Smooth muscle cell (in vitro differentiated cells): ENCODE measurements around the gene TMEM109. TPM values are rescaled to one million over a fixed set of nuclear protein-coding genes. Genes with fewer than 3 reads are reported as not detected.

Source experiments
- DNase-seq: peaks from one replicate; lab custom pipeline; 2025; ENCODE audit not compliant: unreplicated experiment; lab: John Stamatoyannopoulos, UW
- H2AFZ ChIP-seq: fragments of 200-600 bp; sonication (generic); 2 replicates; pipeline ENCODE4 v1.6.0; 2016; ENCODE audit warnings: antibody characterized with exemption, low read depth, mild to moderate bottlenecking
- H3F3A ChIP-seq: fragments of 200-600 bp; sonication (generic); 2 replicates; pipeline ENCODE4 v1.6.0; 2017; ENCODE audit warnings: antibody characterized with exemption, low read depth
- H3K27ac ChIP-seq: fragments of 200-600 bp; sonication (generic); 2 replicates; pipeline ENCODE4 v1.5.1; 2016; ENCODE audit warnings: low read depth, mild to moderate bottlenecking
- H3K27me3 ChIP-seq: fragments of 200-600 bp; sonication (generic); 2 replicates; pipeline ENCODE4 v1.6.1; 2016; ENCODE audit warnings: low read depth, mild to moderate bottlenecking
- H3K36me3 ChIP-seq: fragments of 200-600 bp; sonication (generic); 2 replicates; pipeline ENCODE4 v1.5.1; 2016; ENCODE audit warnings: low read depth
- H3K4me1 ChIP-seq: fragments of 200-600 bp; sonication (generic); 2 replicates; pipeline ENCODE4 v1.5.1; 2016; ENCODE audit warnings: low read depth
- H3K4me2 ChIP-seq: fragments of 200-600 bp; sonication (generic); 2 replicates; pipeline ENCODE4 v1.6.0; 2016; ENCODE audit warnings: mild to moderate bottlenecking
- H3K4me3 ChIP-seq: fragments of 200-600 bp; sonication (generic); 2 replicates; pipeline ENCODE4 v1.5.1; 2016; ENCODE audit warnings: mild to moderate bottlenecking
- H3K79me2 ChIP-seq: fragments of 200-600 bp; sonication (generic); 2 replicates; pipeline ENCODE4 v1.6.0; 2016; ENCODE audit warnings: low read depth, mild to moderate bottlenecking
- H3K9ac ChIP-seq: fragments of 200-600 bp; sonication (generic); 2 replicates; pipeline ENCODE4 v1.6.0; 2016; ENCODE audit warnings: low read depth
- H3K9me3 ChIP-seq: fragments of 200-600 bp; sonication (generic); replicated peaks from 2 replicates; pipeline ENCODE4 v1.5.1; 2016; ENCODE audit warnings: low read depth
- H4K20me1 ChIP-seq: fragments of 200-600 bp; sonication (generic); 2 replicates; pipeline ENCODE4 v1.6.0; 2016; ENCODE audit warnings: low read depth
- CTCF ChIP-seq: fragments of 200-600 bp; sonication (generic); IDR thresholded peaks from 2 replicates; pipeline ENCODE4 v1.5.1; 2017; ENCODE audit warnings: borderline replicate concordance, mild to moderate bottlenecking, antibody characterized with exemption; ENCODE audit not compliant: insufficient read depth, poor library complexity, severe bottlenecking
- WGBS: methylation state at CpG from one replicate; pipeline ENCODE4 v1.1.7; 2016; ENCODE audit warnings: low lambda C conversion rate; 5-methylcytosine and 5-hydroxymethylcytosine counted together
- polyA plus RNA-seq: library from polyadenylated mRNA; unstranded; fragments of >200 nt; fragmentation: Nextera tagmentation; extraction: Ambion mirVana; gene quantifications from 2 replicates; pipeline ENCODE4 v1.2.1, GENCODE V29; 2016
- total RNA-seq: library from RNA; depleted of rRNA; stranded (reverse); fragments of >200 nt; gene quantifications from 2 replicates; pipeline ENCODE4 v1.2.3, GENCODE V29; 2014

TMEM109 gene
- total RNA-seq (19.8 and 48.5 TPM in 2 replicates), polyA plus RNA-seq (99.7 and 107 TPM in 2 replicates)

- Histone ChIP-seq H3K27me3 (peaks cover 6% of the 10 kb centered on the region), H3K9ac (peak within 1 kb of the TSS; percentile 88), H3K79me2 (peaks cover 28% of the 10 kb centered on the region), H3K27ac (peak within 1 kb of the TSS; percentile 89), H4K20me1 (peaks cover 14% of the 10 kb centered on the region), H3F3A (no peaks in the 10 kb centered on the region), H3K4me1 (peaks cover 16% of the 10 kb centered on the region), H3K4me3 (peak within 1 kb of the TSS; percentile 77), H2AFZ (peak within 1 kb of the TSS; percentile 97), H3K36me3 (no peaks in the 10 kb centered on the region), H3K9me3 (no peaks in the 10 kb centered on the region), H3K4me2 (peak within 1 kb of the TSS; percentile 97)
- under 1% methylated on average over 64 of the region's 70 CpGs for WGBS
- TF ChIP-seq CTCF: no peak
- peak; percentile 66 for DNase-seq
Observed at GRCh38 chr11:60913793-60914632, at the start of gene TMEM109. TMEM109 (plus strand) TSS chr11:60914158; CDS start chr11:60919694, 5,536 bp downstream.

DNA sequence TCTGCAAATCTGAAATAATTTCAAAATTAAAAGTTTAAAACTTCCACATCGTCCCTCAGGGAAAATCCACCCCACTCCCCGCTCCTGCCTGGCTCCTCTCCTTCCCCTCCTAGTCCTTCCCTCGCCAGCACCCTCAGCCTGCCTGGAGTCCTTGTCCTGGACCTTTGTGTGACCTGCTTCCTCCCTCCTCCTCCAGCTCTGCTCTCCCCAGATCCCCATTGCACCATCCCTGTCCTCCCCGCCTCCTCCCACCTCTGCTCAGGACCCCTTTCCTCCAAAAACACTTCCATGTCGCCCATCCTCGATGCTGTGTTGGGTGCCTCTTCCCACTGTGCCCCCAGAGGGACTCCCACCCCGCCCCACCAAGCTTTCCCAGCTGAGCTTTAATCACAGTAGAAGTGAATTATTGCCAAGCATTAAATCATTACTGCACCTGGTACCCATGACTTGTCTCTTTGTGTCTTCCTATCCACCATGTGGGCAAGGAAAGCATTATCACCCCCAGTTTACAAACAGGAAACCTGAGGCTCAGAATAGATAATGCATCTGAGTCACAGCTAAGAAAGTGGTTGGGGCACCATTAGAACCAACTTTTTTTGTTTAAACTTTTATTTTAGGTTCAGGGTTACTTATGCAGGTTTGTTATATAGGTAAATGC, 49.0 kb upstream of the TMEM109 start:
- Histone ChIP-seq H3K36me3 (no peaks in the 10 kb centered on the region), H3K4me3 (no peak overlapping the region), H3F3A (no peaks in the 10 kb centered on the region), H3K4me2 (no peak overlapping the region), H3K79me2 (no peaks in the 10 kb centered on the region), H3K9me3 (no peaks in the 10 kb centered on the region), H3K27me3 (no peaks in the 10 kb centered on the region), H2AFZ (no peak overlapping the region), H3K4me1 (no peaks in the 10 kb centered on the region), H4K20me1 (no peaks in the 10 kb centered on the region), H3K27ac (no peak overlapping the region), H3K9ac (no peak overlapping the region)
- TF ChIP-seq CTCF: no peak
- 81% methylated on average over 5 of the region's 7 CpGs for WGBS
- no peak for DNase-seq

DNA sequence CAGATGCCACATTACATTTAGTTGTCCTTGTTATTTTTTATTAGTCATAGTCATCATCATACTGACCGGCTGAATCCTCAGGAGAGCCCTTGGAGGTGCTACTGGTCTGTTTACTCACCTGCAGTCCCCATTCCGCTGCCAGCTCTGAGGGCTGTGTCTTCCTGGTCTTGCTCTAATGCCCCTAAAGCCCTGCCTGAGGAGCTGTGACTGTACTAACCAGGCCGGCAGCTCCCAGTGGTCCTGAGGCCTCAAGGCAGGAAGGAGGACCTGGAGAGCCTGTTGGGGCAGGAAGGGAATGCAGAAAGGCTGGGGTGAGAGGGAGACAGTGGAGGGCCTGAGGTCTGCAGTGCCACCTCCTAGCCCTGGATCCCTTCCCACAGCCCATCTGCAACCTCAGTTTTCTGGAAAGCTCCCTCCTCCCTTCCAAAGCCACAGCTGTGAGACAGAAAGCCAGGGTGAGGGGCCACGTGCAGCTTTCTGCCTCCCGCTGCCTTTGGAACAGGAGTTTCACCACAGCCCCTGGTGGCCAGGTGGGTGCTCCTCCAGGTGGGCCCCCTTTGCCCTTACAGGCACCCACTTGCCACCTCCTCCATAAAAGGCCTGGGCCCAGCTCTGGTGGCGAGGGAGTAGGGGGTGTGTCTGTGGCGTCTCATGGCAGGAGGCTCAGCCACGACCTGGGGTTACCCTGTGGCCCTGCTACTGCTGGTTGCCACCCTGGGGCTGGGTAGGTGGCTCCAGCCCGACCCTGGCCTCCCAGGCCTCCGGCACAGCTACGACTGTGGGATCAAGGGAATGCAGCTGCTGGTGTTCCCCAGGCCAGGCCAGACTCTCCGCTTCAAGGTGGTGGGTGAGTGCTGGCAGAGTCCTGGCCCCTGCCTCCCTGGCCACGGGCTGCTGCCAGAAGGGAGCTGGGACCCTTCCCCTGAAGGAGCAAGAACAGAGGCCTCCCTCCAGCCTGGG, 46.8 kb upstream of the TMEM109 start, which contains the start of gene ZP1:
Gene ZP1 (plus strand): TSS at position 632 of the 960 bp plus-strand sequence. CDS start 20 bp downstream, at position 652.
- Histone ChIP-seq H2AFZ (no peak within 1 kb of the TSS), H3K36me3 (no peaks in the 10 kb centered on the region), H4K20me1 (no peaks in the 10 kb centered on the region), H3K4me1 (no peaks in the 10 kb centered on the region), H3K79me2 (no peaks in the 10 kb centered on the region), H3K27ac (no peak within 1 kb of the TSS), H3F3A (no peaks in the 10 kb centered on the region), H3K4me2 (no peak within 1 kb of the TSS), H3K4me3 (no peak within 1 kb of the TSS), H3K27me3 (no peaks in the 10 kb centered on the region), H3K9me3 (no peaks in the 10 kb centered on the region), H3K9ac (no peak within 1 kb of the TSS)
- TF ChIP-seq CTCF: no peak
- no peak for DNase-seq
- 75% methylated on average over 13 of the region's 13 CpGs for WGBS
